Measurements from ENCODE around the gene DOLK.

DNA sequence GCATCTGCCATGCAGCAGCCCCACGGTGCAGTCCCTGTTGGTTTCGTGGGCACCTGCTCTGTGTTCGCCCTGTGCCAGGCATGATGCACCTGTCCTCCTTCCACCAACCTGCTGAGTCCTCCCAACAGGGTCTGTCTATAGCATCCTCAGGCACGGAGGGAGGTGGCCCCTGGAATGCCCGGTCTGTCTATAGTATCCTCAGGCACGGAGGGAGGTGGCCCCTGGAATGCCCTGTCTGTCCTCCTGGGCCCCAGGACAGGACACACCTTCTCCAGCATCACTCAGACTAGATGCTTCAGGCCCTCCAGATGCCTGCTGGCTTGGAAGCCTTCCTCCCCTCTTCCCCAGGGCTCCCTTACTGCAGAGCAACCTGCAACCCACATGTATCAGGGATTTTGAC, 36.5 kb downstream of the DOLK start:
- TF ChIP-seq, protein P1, sequence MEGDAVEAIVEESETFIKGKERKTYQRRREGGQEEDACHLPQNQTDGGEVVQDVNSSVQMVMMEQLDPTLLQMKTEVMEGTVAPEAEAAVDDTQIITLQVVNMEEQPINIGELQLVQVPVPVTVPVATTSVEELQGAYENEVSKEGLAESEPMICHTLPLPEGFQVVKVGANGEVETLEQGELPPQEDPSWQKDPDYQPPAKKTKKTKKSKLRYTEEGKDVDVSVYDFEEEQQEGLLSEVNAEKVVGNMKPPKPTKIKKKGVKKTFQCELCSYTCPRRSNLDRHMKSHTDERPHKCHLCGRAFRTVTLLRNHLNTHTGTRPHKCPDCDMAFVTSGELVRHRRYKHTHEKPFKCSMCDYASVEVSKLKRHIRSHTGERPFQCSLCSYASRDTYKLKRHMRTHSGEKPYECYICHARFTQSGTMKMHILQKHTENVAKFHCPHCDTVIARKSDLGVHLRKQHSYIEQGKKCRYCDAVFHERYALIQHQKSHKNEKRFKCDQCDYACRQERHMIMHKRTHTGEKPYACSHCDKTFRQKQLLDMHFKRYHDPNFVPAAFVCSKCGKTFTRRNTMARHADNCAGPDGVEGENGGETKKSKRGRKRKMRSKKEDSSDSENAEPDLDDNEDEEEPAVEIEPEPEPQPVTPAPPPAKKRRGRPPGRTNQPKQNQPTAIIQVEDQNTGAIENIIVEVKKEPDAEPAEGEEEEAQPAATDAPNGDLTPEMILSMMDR (conservative IDR thresholded peaks at IDR 0.05; ENCODE audit: low read depth, low read length) = no peak
- TF ChIP-seq EZH2 (IDR thresholded peaks at IDR 0.05; ENCODE audit: borderline replicate concordance, low read depth, low read length, poor library complexity, severe bottlenecking) = no peak
